ENCODE measurements around the gene OLAH. TPM values are rescaled to one million over a fixed set of nuclear protein-coding genes. Genes with fewer than 3 reads are reported as not detected.
A peak's percentile ranks its signal among the peaks of the same experiment; 100 is the strongest.

OLAH gene
- total RNA-seq, 1 experiment from 2014 or later: 0.48 TPM

- peaks cover 14% of the 10 kb centered on the region for H3K23me2 ChIP-seq (ENCODE audit: insufficient read length, low read depth, low read length, poor library complexity, severe bottlenecking)
- no peak overlapping the region for H4K5ac ChIP-seq (ENCODE audit: insufficient read length, low read depth, low read length)
- Mint-ChIP-seq H3K4me3 (no peak overlapping the region), H3K27me3 (ENCODE audit: low read depth) (no peaks in the 10 kb centered on the region), H3K4me1 (peaks cover 9 to 16% of the 10 kb centered on the region in 2 experiments), H3K36me3 (ENCODE audit: insufficient read depth in 1 of 3, low read depth in 3 of 3) (peaks cover 16 to 47% (median 39%) of the 10 kb centered on the region in 3 experiments), H3K27ac (peak overlapping the region in 1 of 3 experiments; percentile 6; a peak in 1 of 7 replicates), H3K9me3 (no peaks in the 10 kb centered on the region; a peak in 1 of 5 replicates)
- H3T11ph ChIP-seq (ENCODE audit: low read length): no peak overlapping the region
- no peaks in the 10 kb centered on the region for H3K9me3 ChIP-seq (ENCODE audit: control insufficient read depth, low read depth, low read length)
- peaks cover 6% of the 10 kb centered on the region for H3K79me1 ChIP-seq (ENCODE audit: insufficient read depth, low read depth, low read length, poor library complexity, severe bottlenecking)
- no peak overlapping the region for H3K4ac ChIP-seq (ENCODE audit: low read depth, low read length)
- H2BK15ac ChIP-seq (ENCODE audit: low read depth, low read length): no peak overlapping the region
- no peak overlapping the region for H2BK12ac ChIP-seq (ENCODE audit: insufficient read length, low read depth, low read length)
- no peak overlapping the region for H3K14ac ChIP-seq (ENCODE audit: insufficient read depth, low read length)
- no peak overlapping the region for H4K91ac ChIP-seq (ENCODE audit: insufficient read length, low read depth, low read length)
- no peak overlapping the region for H3K27ac ChIP-seq (ENCODE audit: insufficient read length, low read depth, low read length)
- H3K79me2 ChIP-seq (ENCODE audit: insufficient read depth, low read length): peaks cover 12% of the 10 kb centered on the region; the same call in 1 of the 2 replicates
- no peak overlapping the region for H3K9ac ChIP-seq (ENCODE audit: extremely low read depth, insufficient read length, low read length)
- no peaks in the 10 kb centered on the region for H3K4me1 ChIP-seq (ENCODE audit: insufficient read depth, low read length)
- DNase-seq: no peak
- H2AFZ ChIP-seq (ENCODE audit: low read length): no peak overlapping the region
- no peak overlapping the region for H3K18ac ChIP-seq (ENCODE audit: insufficient read length, low read depth, low read length)
- H4K8ac ChIP-seq (replicated peaks; ENCODE audit: insufficient read length, low read depth, low read length): no peak overlapping the region
- H3K56ac ChIP-seq (ENCODE audit: insufficient read length, low read depth, low read length): no peak overlapping the region
- no peak overlapping the region for H2AK5ac ChIP-seq (ENCODE audit: insufficient read length, low read length)
- H2BK5ac ChIP-seq (ENCODE audit: insufficient read length, low read length): no peak overlapping the region
- WGBS (ENCODE audit: extremely low coverage, insufficient read length, low lambda C conversion rate): no CpG with 5 or more reads among the region's 4 CpGs
- H3K23ac ChIP-seq (ENCODE audit: insufficient read length, low read depth, low read length): no peak overlapping the region
- TF ChIP-seq CTCF (conservative IDR thresholded peaks at IDR 0.05): no peak
- H2BK120ac ChIP-seq (ENCODE audit: low read depth, low read length, poor library complexity, severe bottlenecking): no peak overlapping the region
- H2BK20ac ChIP-seq (ENCODE audit: low read depth, low read length, poor library complexity, severe bottlenecking): no peak overlapping the region
- H3K27me3 ChIP-seq (ENCODE audit: insufficient read depth, low read length): no peaks in the 10 kb centered on the region
- no peak overlapping the region for H3K4me2 ChIP-seq (ENCODE audit: insufficient read depth, insufficient read length, low read length)
- H4K20me1 ChIP-seq (ENCODE audit: control insufficient read depth, insufficient read depth, insufficient read length): no peaks in the 10 kb centered on the region
Observed at GRCh38 chr10:15099886-15100285, 56.1 kb downstream of the OLAH start.
